ENCODE results near the gene ABCC10.
"Not testable (repeated sequence)": the region's sequence is repeated elsewhere in the genome, so short reads cannot be mapped to it uniquely, and the experiment has no call there.

ABCC10 gene

GRCh38 chr6:43391440-43392031 is 35.8 kb upstream of the ABCC10 start:
- no peak overlapping the region for H3K4me3 ChIP-seq (ENCODE audit: low read depth, low read length)
- TF ChIP-seq CTCF (IDR thresholded peaks at IDR 0.05; ENCODE audit: low read depth, low read length), result no peak

- H3K4me3 ChIP-seq (ENCODE audit: low read depth, low read length), result not testable (repeated sequence)
Measured at GRCh38 chr6:43393133-43393532, 34.2 kb upstream of the ABCC10 start.

- no peak overlapping the region for H3K4me3 ChIP-seq (ENCODE audit: low read depth, low read length)
- TF ChIP-seq CTCF (IDR thresholded peaks at IDR 0.05; ENCODE audit: low read depth, low read length), result no peak
Measured at GRCh38 chr6:43393602-43394001, 33.7 kb upstream of the ABCC10 start.

GRCh38 chr6:43394982-43395381 is 32.4 kb upstream of the ABCC10 start:
- H3K4me3 ChIP-seq (ENCODE audit: low read depth, low read length), result no peak overlapping the region
- no peak for TF ChIP-seq CTCF (IDR thresholded peaks at IDR 0.05; ENCODE audit: low read depth, low read length)

- no peak overlapping the region for H3K4me3 ChIP-seq (ENCODE audit: low read depth, low read length)
- no peak for TF ChIP-seq CTCF (IDR thresholded peaks at IDR 0.05; ENCODE audit: low read depth, low read length)
Measured at GRCh38 chr6:43395776-43396175, 31.6 kb upstream of the ABCC10 start.

GRCh38 chr6:43396408-43397149 is 30.8 kb upstream of the ABCC10 start:
- H3K4me3 ChIP-seq (ENCODE audit: low read depth, low read length), result no peak overlapping the region
- TF ChIP-seq CTCF (IDR thresholded peaks at IDR 0.05; ENCODE audit: low read depth, low read length), result no peak

GRCh38 chr6:43399932-43400487 is 27.3 kb upstream of the ABCC10 start:
- TF ChIP-seq CTCF (IDR thresholded peaks at IDR 0.05; ENCODE audit: low read depth, low read length), result no peak
- H3K4me3 ChIP-seq (ENCODE audit: low read depth, low read length), result no peak overlapping the region

Data from WI38 (cell line).